H9 (cell line): Measurements from ENCODE around the gene EHD1. TPM values are rescaled to one million over a fixed set of nuclear protein-coding genes. Genes with fewer than 3 reads are reported as not detected.
"Not testable (repeated sequence)": the region's sequence is repeated elsewhere in the genome, so short reads cannot be mapped to it uniquely, and the experiment has no call there.

Experiments
- DNase-seq: peaks from one replicate; pipeline ENCODE4 v3.0.0-alpha.2; 2017
- H2AFZ ChIP-seq: one replicate; pipeline ENCODE4 v1.6.1; 2013; ENCODE audit warnings: mild to moderate bottlenecking, low read length, control low read depth, moderate library complexity
- H2AK5ac ChIP-seq: 2 replicates; pipeline ENCODE4 v1.6.1; 2013; ENCODE audit warnings: low read length, control low read depth, mixed read lengths; ENCODE audit not compliant: insufficient read length
- H2BK120ac ChIP-seq: one replicate; pipeline ENCODE4 v1.6.1; 2013; ENCODE audit warnings: low read depth, mild to moderate bottlenecking, low read length, control low read depth, inconsistent platforms; ENCODE audit not compliant: poor library complexity, severe bottlenecking
- H2BK12ac ChIP-seq: 2 replicates; pipeline ENCODE4 v1.6.1; 2013; ENCODE audit warnings: low read length, control low read depth, mixed read lengths, low read depth; ENCODE audit not compliant: insufficient read length
- H2BK15ac ChIP-seq: 2 replicates; pipeline ENCODE4 v1.6.1; 2013; ENCODE audit warnings: low read depth, low read length, control low read depth
- H2BK20ac ChIP-seq: one replicate; pipeline ENCODE4 v1.6.1; 2013; ENCODE audit warnings: low read depth, mild to moderate bottlenecking, low read length, control low read depth, inconsistent platforms; ENCODE audit not compliant: poor library complexity, severe bottlenecking
- H2BK5ac ChIP-seq: 2 replicates; pipeline ENCODE4 v1.6.1; 2013; ENCODE audit warnings: low read length, control low read depth, mixed read lengths; ENCODE audit not compliant: insufficient read length
- H3K14ac ChIP-seq: 2 replicates; pipeline ENCODE4 v1.6.1; 2013; ENCODE audit warnings: low read length, control low read depth; ENCODE audit not compliant: insufficient read depth
- H3K18ac ChIP-seq: 2 replicates; pipeline ENCODE4 v1.6.1; 2013; ENCODE audit warnings: low read depth, mild to moderate bottlenecking, mixed read lengths, low read length, control low read depth; ENCODE audit not compliant: insufficient read length
- H3K23ac ChIP-seq: 2 replicates; pipeline ENCODE4 v1.6.1; 2013; ENCODE audit warnings: low read length, control low read depth, mixed read lengths, low read depth; ENCODE audit not compliant: insufficient read length
- H3K23me2 ChIP-seq: 2 replicates; pipeline ENCODE4 v1.6.1; 2013; ENCODE audit warnings: low read depth, mild to moderate bottlenecking, mixed read lengths, low read length, control low read depth; ENCODE audit not compliant: insufficient read length, poor library complexity, severe bottlenecking
- H3K27ac ChIP-seq: 2 replicates; pipeline ENCODE4 v1.5.1; 2013; ENCODE audit warnings: low read length, control low read depth, mixed read lengths, low read depth; ENCODE audit not compliant: insufficient read length
- H3K27me3 ChIP-seq: 2 replicates; pipeline ENCODE4 v1.6.1; 2013; ENCODE audit warnings: low read length, control low read depth, inconsistent platforms; ENCODE audit not compliant: insufficient read depth
- H3K4ac ChIP-seq: 2 replicates; pipeline ENCODE4 v1.6.1; 2013; ENCODE audit warnings: low read depth, mild to moderate bottlenecking, control low read depth, inconsistent platforms, low read length, moderate library complexity
- H3K4me1 ChIP-seq: 2 replicates; pipeline ENCODE4 v1.6.1; 2013; ENCODE audit warnings: low read length, control low read depth, inconsistent platforms; ENCODE audit not compliant: insufficient read depth
- H3K4me2 ChIP-seq: 2 replicates; pipeline ENCODE4 v1.6.1; 2013; ENCODE audit warnings: low read length, control low read depth, mixed read lengths; ENCODE audit not compliant: insufficient read length, insufficient read depth
- H3K56ac ChIP-seq: 2 replicates; pipeline ENCODE4 v1.6.1; 2013; ENCODE audit warnings: low read depth, mild to moderate bottlenecking, mixed read lengths, low read length, control low read depth; ENCODE audit not compliant: insufficient read length
- H3K79me1 ChIP-seq: 2 replicates; pipeline ENCODE4 v1.6.1; 2013; ENCODE audit warnings: low read depth, mild to moderate bottlenecking, moderate library complexity, low read length, control low read depth, inconsistent platforms; ENCODE audit not compliant: insufficient read depth, poor library complexity, severe bottlenecking
- H3K79me2 ChIP-seq: 2 replicates; pipeline ENCODE4 v1.6.1; 2013; ENCODE audit warnings: low read length, control low read depth, inconsistent platforms; ENCODE audit not compliant: insufficient read depth
- H3K9ac ChIP-seq: 2 replicates; pipeline ENCODE4 v1.6.1; 2013; ENCODE audit warnings: low read length, control low read depth, mixed read lengths; ENCODE audit not compliant: insufficient read length; ENCODE audit errors: extremely low read depth
- H3K9me3 ChIP-seq: one replicate; pipeline ENCODE4 v1.6.1; 2013; ENCODE audit warnings: low read depth, low read length, inconsistent platforms; ENCODE audit not compliant: control insufficient read depth
- H3T11ph ChIP-seq: one replicate; pipeline ENCODE4 v1.6.1; 2013; ENCODE audit warnings: mild to moderate bottlenecking, low read length, control low read depth, inconsistent platforms
- H4K20me1 ChIP-seq: one replicate; pipeline ENCODE4 v1.6.1; 2013; ENCODE audit not compliant: control insufficient read depth, insufficient read length, insufficient read depth
- H4K5ac ChIP-seq: 2 replicates; pipeline ENCODE4 v1.6.1; 2013; ENCODE audit warnings: low read depth, mild to moderate bottlenecking, mixed read lengths, low read length, control low read depth; ENCODE audit not compliant: insufficient read length
- H4K8ac ChIP-seq: replicated peaks from 2 replicates; pipeline ENCODE4 v1.6.1; 2013; ENCODE audit warnings: low read length, control low read depth, mixed read lengths, low read depth; ENCODE audit not compliant: insufficient read length
- H4K91ac ChIP-seq: 2 replicates; pipeline ENCODE4 v1.6.1; 2013; ENCODE audit warnings: low read depth, mild to moderate bottlenecking, moderate library complexity, mixed read lengths, low read length, control low read depth; ENCODE audit not compliant: insufficient read length
- H3K27ac Mint-ChIP-seq, 3 experiments: 2 replicates in 2 of 3; 3 replicates in 1 of 3; pipeline ENCODE4 v1.8.0; 2020 to 2021; ENCODE audit warnings: mixed read lengths in 3 of 3, mild to moderate bottlenecking in 1 of 3, moderate library complexity in 1 of 3
- H3K27me3 Mint-ChIP-seq: 2 replicates; pipeline ENCODE4 v1.8.0; 2021; ENCODE audit warnings: low read depth, mild to moderate bottlenecking, moderate library complexity, mixed read lengths
- H3K36me3 Mint-ChIP-seq, 3 experiments: 2 replicates in 2 of 3; 3 replicates in 1 of 3; pipeline ENCODE4 v1.8.0; 2020 to 2021; ENCODE audit warnings: low read depth in 3 of 3, mixed read lengths in 3 of 3; ENCODE audit not compliant: insufficient read depth in 1 of 3
- H3K4me1 Mint-ChIP-seq, 2 experiments: 2 replicates each; pipeline ENCODE4 v1.8.0; 2020; ENCODE audit warnings: mixed read lengths in 2 of 2
- H3K4me3 Mint-ChIP-seq, 2 experiments: 2 replicates in 1 of 2; 3 replicates in 1 of 2; pipeline ENCODE4 v1.8.0; 2020 to 2021; ENCODE audit warnings: mild to moderate bottlenecking in 2 of 2, mixed read lengths in 2 of 2, moderate library complexity in 1 of 2
- H3K9me3 Mint-ChIP-seq, 2 experiments: 2 replicates in 1 of 2; 3 replicates in 1 of 2; pipeline ENCODE4 v1.8.0; 2020; ENCODE audit warnings: mild to moderate bottlenecking in 2 of 2, mixed read lengths in 2 of 2, moderate library complexity in 1 of 2
- CTCF ChIP-seq: fragments of 200-600 bp; sonication (generic); conservative IDR thresholded peaks from 3 replicates; pipeline ENCODE4 v1.8.0; 2021; ENCODE audit warnings: antibody characterized with exemption, mild to moderate bottlenecking
- WGBS: extraction: QIAGEN DNeasy Blood & Tissue Kit; methylation state at CpG from one replicate; pipeline ENCODE4 v1.1.7; 2013; ENCODE audit warnings: missing lambda C conversion rate, low lambda C conversion rate, mixed read lengths; ENCODE audit not compliant: insufficient read length; ENCODE audit errors: extremely low coverage; 5-methylcytosine and 5-hydroxymethylcytosine counted together
- total RNA-seq: library from RNA; stranded (reverse); gene quantifications from 2 replicates; pipeline ENCODE4 v1.2.1, GENCODE V29; 2021

The EHD1 gene
- total RNA-seq, 1 experiment from 2014 or later = 31.0 TPM

GRCh38 chr11:64846998-64847666, 31.3 kb downstream of the EHD1 start:
- peak; percentile 99 for TF ChIP-seq CTCF
- DNase-seq = peak; percentile 96
- Histone ChIP-seq H3K18ac (no peak overlapping the region), H3K23me2 (peaks cover 6% of the 10 kb centered on the region), H4K20me1 (no peaks in the 10 kb centered on the region), H3K56ac (no peak overlapping the region), H3K27ac (no peak overlapping the region), H3K23ac (no peak overlapping the region), H3K79me1 (no peaks in the 10 kb centered on the region), H3K4ac (no peak overlapping the region), H3K9ac (no peak overlapping the region), H2BK120ac (no peak overlapping the region), H4K91ac (no peak overlapping the region), H3K79me2 (no peaks in the 10 kb centered on the region), H3K4me1 (no peaks in the 10 kb centered on the region), H3K9me3 (no peaks in the 10 kb centered on the region), H4K8ac (no peak overlapping the region), H3T11ph (no peak overlapping the region), H3K14ac (no peak overlapping the region), H2AK5ac (no peak overlapping the region), H2BK15ac (no peak overlapping the region), H4K5ac (no peak overlapping the region), H2BK5ac (no peak overlapping the region), H2BK12ac (no peak overlapping the region), H3K27me3 (no peaks in the 10 kb centered on the region), H2AFZ (no peak overlapping the region), H3K4me2 (no peak overlapping the region), H2BK20ac (no peak overlapping the region)
- Mint-ChIP-seq H3K9me3 (no peaks in the 10 kb centered on the region; a peak in 2 of 5 replicates), H3K27ac (peak overlapping the region; percentile 48 to 81 (median 63); a peak in 3 of 7 replicates), H3K4me3 (peak overlapping the region in 1 of 2 experiments; percentile 70; a peak in 3 of 5 replicates), H3K4me1 (peaks cover 36 to 41% of the 10 kb centered on the region in 2 experiments), H3K27me3 (peaks cover 2% of the 10 kb centered on the region), H3K36me3 (no peaks in the 10 kb centered on the region)
- no CpG with 5 or more reads among the region's 13 CpGs for WGBS

GRCh38 chr11:64845776-64846129, 32.7 kb downstream of the EHD1 start:
- H2AFZ ChIP-seq, H3K9me3 ChIP-seq, H3K27me3 ChIP-seq, H2BK12ac ChIP-seq, H3K9me3 Mint-ChIP-seq, H3K23me2 ChIP-seq, H2AK5ac ChIP-seq, H3K56ac ChIP-seq, H3K23ac ChIP-seq, H3K4me2 ChIP-seq, H3K9ac ChIP-seq, H2BK15ac ChIP-seq, H2BK20ac ChIP-seq, H3K36me3 Mint-ChIP-seq, H3K79me1 ChIP-seq, H3K14ac ChIP-seq, H3K79me2 ChIP-seq, H4K8ac ChIP-seq, H3K27ac ChIP-seq, H3K4me1 ChIP-seq, H4K91ac ChIP-seq, H3K27me3 Mint-ChIP-seq, DNase-seq, H3T11ph ChIP-seq, H3K4ac ChIP-seq, H3K18ac ChIP-seq, H2BK5ac ChIP-seq, H4K20me1 ChIP-seq, H4K5ac ChIP-seq, H2BK120ac ChIP-seq: not testable (repeated sequence)
- WGBS = no CpG with 5 or more reads among the region's 8 CpGs
- Mint-ChIP-seq H3K27ac (peak overlapping the region in 1 of 3 experiments; percentile 61; a peak in 1 of 7 replicates), H3K4me3 (peak overlapping the region; percentile 78 to 80; a peak in 3 of 5 replicates), H3K4me1 (peaks cover 30 to 43% of the 10 kb centered on the region in 2 experiments)
